Stomach (tissue), 9 donors: ENCODE results near the gene NTN3. TPM values are rescaled to one million over a fixed set of nuclear protein-coding genes. Genes with fewer than 3 reads are reported as not detected.

Source experiments
- DNase-seq, 2 donors: peaks; one replicate each; pipeline versions ENCODE4 v3.0.0 to v3.0.0-alpha.2; 2013 to 2019
- H3K27ac ChIP-seq, 5 donors: fragments of 200-600 bp in 4 of 5; sonication (generic) in 4 of 5; one replicate each; pipeline ENCODE4 v1.5.1; 2013 to 2019; ENCODE audit warnings: mild to moderate bottlenecking in 1 of 5, moderate library complexity in 1 of 5
- H3K27me3 ChIP-seq, 3 donors: fragments of 200-600 bp; sonication (generic); one replicate each; pipeline ENCODE4 v1.5.1; 2017 to 2019; ENCODE audit warnings: mixed run types in 1 of 3
- H3K36me3 ChIP-seq, 4 donors: fragments of 200-600 bp; sonication (generic); 1 replicate in 3 of 4; 2 replicates in 1 of 4; pipeline ENCODE4 v1.5.1; 2016 to 2019
- H3K4me1 ChIP-seq, 4 donors: fragments of 200-600 bp; sonication (generic); one replicate each; pipeline ENCODE4 v1.5.1; 2016 to 2019
- H3K4me3 ChIP-seq, 4 donors: fragments of 200-600 bp; sonication (generic) in 3 of 4; one replicate each; pipeline ENCODE4 v1.5.1; 2016 to 2019; ENCODE audit warnings: mild to moderate bottlenecking in 1 of 4
- H3K9me3 ChIP-seq, 4 donors: fragments of 200-600 bp; sonication (generic); one replicate each; pipeline ENCODE4 v1.5.1; 2016 to 2019
- CTCF ChIP-seq, 7 experiments: fragments of 450-650 bp in 4 of 7; fragments of 200-600 bp in 3 of 7; sonication (generic) in 3 of 7; IDR thresholded peaks; one replicate each; pipeline ENCODE4 v1.5.1; 2016 to 2019; ENCODE audit warnings: antibody characterized with exemption in 7 of 7, control low read depth in 2 of 7, mild to moderate bottlenecking in 1 of 7
- EP300 ChIP-seq: sonication (generic); formaldehyde crosslinking; IDR thresholded peaks from one replicate; pipeline ENCODE4 v1.6.1; 2017; ENCODE audit warnings: antibody characterized with exemption
- POLR2A ChIP-seq, 4 donors: fragments of 450-650 bp; IDR thresholded peaks; one replicate each; pipeline ENCODE4 v1.6.1; 2016; ENCODE audit warnings: antibody characterized with exemption in 4 of 4, control low read depth in 2 of 4, mild to moderate bottlenecking in 1 of 4, moderate library complexity in 1 of 4
- POLR2AphosphoS5 ChIP-seq, 3 donors: sonication (generic); formaldehyde crosslinking; IDR thresholded peaks; one replicate each; pipeline ENCODE4 v1.6.1; 2016; ENCODE audit warnings: antibody characterized with exemption in 3 of 3
- WGBS, 5 donors: extraction: QIAGEN DNeasy Blood & Tissue Kit in 3 of 5; methylation state at CpG; one replicate each; pipeline versions ENCODE4 v1.1.5 to v1.1.7; 2013 to 2018; 5-methylcytosine and 5-hydroxymethylcytosine counted together
- intact Hi-C: fragments of 100-400 bp; cut with DNase I; formaldehyde crosslinking; loops from one replicate; pipeline ENCODE4 v1.15.1; 2023; ENCODE audit warnings: low total_unique reads
- polyA plus RNA-seq, 3 donors: library from polyadenylated mRNA; stranded (reverse); fragments of 200-250 nt; gene quantifications; one replicate each; pipeline ENCODE4 v1.2.3, GENCODE V29; 2013
- total RNA-seq, 5 donors: library from RNA; depleted of rRNA; stranded (reverse); fragments of >200 nt; gene quantifications; one replicate each; pipeline versions ENCODE4 v1.1.0 to v1.2.3, GENCODE V29; 2014 to 2016
- donor health status: healthy with polysubstance abuse.
- donor health status: Bipolar disorder and iron deficiency.
- donor health status: healthy.

NTN3 gene
- total and polyA plus RNA-seq, 8 donors: 1.8 TPM; not detected in 7

- no peak for TF ChIP-seq EP300
- no peaks in the 10 kb centered on the region for H3K27me3 ChIP-seq
- no peak for DNase-seq
- H3K4me1 ChIP-seq: peaks cover 7 to 23% (median 15%) of the 10 kb centered on the region in 4 donors
- WGBS, 5 donors: 90 to 96% (median 94%) methylated on average over 16 of the region's 16 CpGs
- intact Hi-C loops: no loop called here
- H3K9me3 ChIP-seq: no peaks in the 10 kb centered on the region
- H3K27ac ChIP-seq: no peak overlapping the region
- no peak overlapping the region for H3K4me3 ChIP-seq
- H3K36me3 ChIP-seq: peaks cover 0 to 25% (median 14%) of the 10 kb centered on the region in 4 donors
Measured at GRCh38 chr16:2489581-2489980, 18.5 kb downstream of the NTN3 start.

GRCh38 chr16:2490190-2491105 lies 19.4 kb downstream of the NTN3 start:
- peaks cover 7 to 23% (median 13%) of the 10 kb centered on the region in 4 donors for H3K4me1 ChIP-seq
- peak in 1 of 2 donors; percentile 42 for DNase-seq
- TF ChIP-seq POLR2A (IDR thresholded peaks at IDR 0.05): no peak
- H3K27me3 ChIP-seq: no peaks in the 10 kb centered on the region
- H3K36me3 ChIP-seq: peaks cover 0 to 24% (median 14%) of the 10 kb centered on the region in 4 donors
- intact Hi-C loops: loop anchor here (10.0 kb wide), 1 partner anchor 296 kb away; the partner anchor contains the start of gene CASKIN1
- 89 to 92% (median 90%) methylated on average over 18 to 23 of the region's 23 CpGs for WGBS, 5 donors
- H3K4me3 ChIP-seq: no peak overlapping the region
- H3K9me3 ChIP-seq: no peaks in the 10 kb centered on the region
- H3K27ac ChIP-seq: no peak overlapping the region

GRCh38 chr16:2492292-2492691 lies 21.2 kb downstream of the NTN3 start:
- intact Hi-C loops: loop anchor here (10.0 kb wide), 1 partner anchor 297 kb away; the partner anchor contains the start of gene CASKIN1
- no peak for DNase-seq
- Histone ChIP-seq H3K27me3 (no peaks in the 10 kb centered on the region), H3K36me3 (peaks cover 0 to 37% (median 25%) of the 10 kb centered on the region in 4 donors), H3K9me3 (no peaks in the 10 kb centered on the region), H3K4me3 (no peak overlapping the region), H3K4me1 (peaks cover 3 to 10% (median 7%) of the 10 kb centered on the region in 4 donors), H3K27ac (no peak overlapping the region)
- WGBS, 5 donors: 84 to 94% (median 90%) methylated on average over 13 of the region's 13 CpGs
- TF ChIP-seq POLR2A (IDR thresholded peaks at IDR 0.05) (no peak), CTCF (IDR thresholded peaks at IDR 0.05) (no peak), EP300 (no peak), POLR2AphosphoS5 (IDR thresholded peaks at IDR 0.05) (no peak)

GRCh38 chr16:2493605-2494004 lies 22.5 kb downstream of the NTN3 start:
- TF ChIP-seq POLR2AphosphoS5 (IDR thresholded peaks at IDR 0.05): no peak
- no peak for TF ChIP-seq POLR2A (IDR thresholded peaks at IDR 0.05)
- intact Hi-C loops: loop anchor here (10.0 kb wide), 1 partner anchor 299 kb away; the partner anchor contains the start of gene CASKIN1
- Histone ChIP-seq H3K27ac (no peak overlapping the region), H3K36me3 (peaks cover 0 to 51% (median 38%) of the 10 kb centered on the region in 4 donors), H3K4me1 (peaks cover 3 to 15% (median 12%) of the 10 kb centered on the region in 4 donors), H3K4me3 (no peak overlapping the region), H3K9me3 (no peaks in the 10 kb centered on the region), H3K27me3 (no peaks in the 10 kb centered on the region)
- 73 to 92% (median 88%) methylated on average over 6 of the region's 6 CpGs for WGBS, 5 donors
- DNase-seq: no peak

GRCh38 chr16:2494616-2495015 lies 23.5 kb downstream of the NTN3 start:
- no peak for DNase-seq

More at GRCh38 chr16:2494616-2495015, 23.5 kb downstream of the NTN3 start:
- TF ChIP-seq POLR2A (IDR thresholded peaks at IDR 0.05) (no peak), EP300 (no peak), POLR2AphosphoS5 (IDR thresholded peaks at IDR 0.05) (no peak), CTCF (IDR thresholded peaks at IDR 0.05) (no peak)
- H3K9me3 ChIP-seq: no peaks in the 10 kb centered on the region
- WGBS, 5 donors: 79 to 93% (median 86%) methylated on average over 5 of the region's 5 CpGs
- intact Hi-C loops: loop anchor here (5.0 to 10.0 kb wide), 2 partner anchors 152 to 300 kb away; partner anchors contain the start of genes ABCA3 and CASKIN1
- H3K36me3 ChIP-seq: peaks cover 0 to 61% (median 48%) of the 10 kb centered on the region in 4 donors
- H3K4me1 ChIP-seq: peaks cover 3 to 24% (median 15%) of the 10 kb centered on the region in 4 donors
- no peak overlapping the region for H3K27ac ChIP-seq
- no peaks in the 10 kb centered on the region for H3K27me3 ChIP-seq
- H3K4me3 ChIP-seq: no peak overlapping the region
